HG03139 (cell line): Measurements from ENCODE around the gene PSRC1.
"Not testable (repeated sequence)": the region's sequence is repeated elsewhere in the genome, so short reads cannot be mapped to it uniquely, and the experiment has no call there.

Experiments used
- ATAC-seq: cut with Tn5 transposase; IDR thresholded peaks from one replicate; pipeline ENCODE4 v1.9.1; 2021; ENCODE audit not compliant: unreplicated experiment

The PSRC1 gene

GRCh38 chr1:109296782-109297181 lies 13.8 kb upstream of the PSRC1 start:
- ATAC-seq = no peak

DNA sequence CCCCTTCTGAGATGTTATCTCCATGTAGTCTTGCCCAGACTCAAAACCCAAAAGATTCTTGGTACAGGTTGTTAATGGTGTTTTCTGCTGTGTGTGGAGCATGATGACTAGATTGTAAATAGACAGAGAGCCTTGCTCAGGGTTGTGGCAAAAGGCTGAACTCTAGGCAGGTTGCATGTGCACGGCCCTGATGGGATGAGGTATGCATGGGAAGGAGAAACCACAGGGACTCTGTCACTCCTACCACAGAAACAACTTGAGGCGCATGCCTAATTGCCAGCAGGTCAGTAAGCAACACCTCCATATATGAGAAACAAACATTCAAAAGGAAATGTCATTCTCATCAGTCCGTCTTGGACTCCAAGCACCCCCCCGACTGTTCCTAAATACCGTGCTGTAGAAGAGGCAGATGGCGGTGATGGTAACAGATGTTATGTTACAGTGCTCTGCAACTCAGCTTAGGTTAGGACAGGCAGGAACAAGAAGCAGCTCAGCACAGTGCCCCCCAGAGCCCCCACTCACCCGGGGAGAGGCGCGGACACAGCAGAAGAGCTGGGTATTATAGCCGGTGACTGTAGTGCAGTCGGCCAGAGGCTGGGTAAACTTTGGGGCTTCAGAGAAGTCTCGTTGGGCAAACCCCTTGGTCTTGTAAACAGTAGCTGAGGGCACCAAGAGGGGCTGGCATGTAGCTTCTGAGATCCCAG lies 12.9 kb upstream of the PSRC1 start:
- ATAC-seq = no peak

DNA sequence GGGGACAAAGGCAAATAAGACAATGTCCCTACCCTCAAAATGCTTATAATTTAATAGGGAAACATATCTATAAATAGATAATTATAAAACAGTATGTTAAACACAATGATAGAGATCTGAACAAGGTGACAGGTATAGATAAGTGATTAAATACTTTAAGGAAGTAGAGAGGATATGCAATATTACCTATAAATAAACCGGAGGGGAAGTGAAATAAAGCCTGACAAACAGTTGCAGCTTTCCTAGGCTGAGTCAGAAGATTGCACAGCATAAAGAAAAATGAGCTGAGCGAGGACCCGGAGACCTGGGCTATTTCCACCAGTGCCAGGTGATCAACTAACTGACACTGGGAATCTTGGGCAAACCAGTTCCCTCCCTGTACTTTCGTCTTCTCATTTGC lies 11.5 kb upstream of the PSRC1 start:
- ATAC-seq = no peak

DNA sequence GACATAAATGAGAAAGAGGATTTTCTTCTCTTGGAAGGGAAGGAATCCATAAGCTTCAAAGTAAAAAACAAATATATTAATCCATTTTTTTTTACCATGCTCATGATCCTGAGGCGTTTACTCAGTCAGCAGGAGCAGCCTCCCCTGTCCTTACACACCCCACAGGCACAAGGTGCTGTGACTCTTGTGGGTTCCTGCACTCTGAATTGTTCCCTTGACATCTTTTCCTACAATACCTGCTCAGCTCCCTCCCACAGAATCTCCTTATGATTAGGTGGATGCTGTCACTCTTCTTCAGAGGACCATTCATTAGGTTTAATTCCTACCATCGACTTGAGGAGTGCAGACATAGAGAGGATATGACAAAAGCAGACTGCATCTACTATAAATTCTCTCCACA lies 10.1 kb upstream of the PSRC1 start:
- ATAC-seq = no peak

DNA sequence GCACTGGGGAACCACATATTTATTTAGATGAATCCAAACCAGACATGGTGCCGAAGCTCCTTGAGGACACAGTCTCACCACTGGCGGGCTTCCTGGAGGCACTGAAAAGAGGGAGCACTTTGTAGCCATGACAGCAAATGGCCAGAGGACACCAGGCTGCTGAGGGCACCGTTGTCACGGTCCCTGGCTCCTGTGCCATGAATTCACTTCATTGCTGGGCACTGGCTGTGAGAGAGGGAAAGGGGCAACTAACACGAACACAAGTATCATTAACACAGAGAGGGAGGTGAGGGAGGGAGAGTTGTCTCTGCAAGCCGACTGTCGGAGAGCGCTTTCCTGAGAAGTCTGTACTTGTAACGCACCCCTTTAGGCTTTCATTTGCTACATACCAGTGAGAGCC lies 9.4 kb upstream of the PSRC1 start:
- ATAC-seq = no peak

GRCh38 chr1:109290998-109291397 lies 8.1 kb upstream of the PSRC1 start:
- ATAC-seq = no peak

DNA sequence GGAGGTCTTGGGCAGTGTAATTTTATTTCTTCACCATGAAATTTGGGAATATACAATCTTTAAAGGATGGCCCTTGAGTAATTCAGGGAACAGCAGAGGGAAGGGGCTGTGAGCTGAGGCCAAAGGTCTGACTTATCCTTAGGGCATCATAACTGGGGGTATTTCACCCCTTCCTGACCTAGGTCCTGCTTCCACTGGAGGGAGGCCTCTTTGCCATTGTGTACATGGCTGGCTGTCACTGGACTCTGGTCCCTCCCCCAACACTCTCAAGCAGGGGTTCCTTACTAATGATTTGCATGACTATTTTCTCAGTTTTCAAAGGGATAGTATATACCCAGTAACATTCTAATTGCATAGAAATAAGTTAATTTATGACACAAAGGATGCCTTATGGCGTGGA lies 7.2 kb upstream of the PSRC1 start:
- ATAC-seq = no peak

DNA sequence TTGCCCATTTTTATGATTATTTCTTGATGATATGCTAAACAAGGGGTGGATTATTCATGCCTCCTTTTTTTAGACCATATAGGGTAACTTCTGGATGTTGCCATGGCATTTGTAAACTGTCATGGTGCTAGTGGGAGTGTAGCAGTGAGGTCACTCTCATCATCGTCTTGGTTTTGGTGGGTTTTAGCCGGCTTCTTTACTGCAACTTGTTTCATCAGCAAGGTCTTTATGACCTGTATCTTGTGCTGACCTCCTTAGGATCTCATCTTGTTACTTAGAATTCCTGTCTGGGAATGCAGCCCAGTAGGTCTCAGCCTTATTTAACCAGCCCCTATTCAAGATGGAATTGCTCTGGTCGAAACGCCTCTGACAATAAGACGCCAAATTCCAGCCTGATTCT lies 3.8 kb upstream of the PSRC1 start:
- not testable (repeated sequence) for ATAC-seq

GRCh38 chr1:109283748-109284600 lies 1.0 kb upstream of the PSRC1 start:
- ATAC-seq = no peak

GRCh38 chr1:109282497-109282951 lies 421 bp downstream of the PSRC1 start:
- ATAC-seq = no peak

DNA sequence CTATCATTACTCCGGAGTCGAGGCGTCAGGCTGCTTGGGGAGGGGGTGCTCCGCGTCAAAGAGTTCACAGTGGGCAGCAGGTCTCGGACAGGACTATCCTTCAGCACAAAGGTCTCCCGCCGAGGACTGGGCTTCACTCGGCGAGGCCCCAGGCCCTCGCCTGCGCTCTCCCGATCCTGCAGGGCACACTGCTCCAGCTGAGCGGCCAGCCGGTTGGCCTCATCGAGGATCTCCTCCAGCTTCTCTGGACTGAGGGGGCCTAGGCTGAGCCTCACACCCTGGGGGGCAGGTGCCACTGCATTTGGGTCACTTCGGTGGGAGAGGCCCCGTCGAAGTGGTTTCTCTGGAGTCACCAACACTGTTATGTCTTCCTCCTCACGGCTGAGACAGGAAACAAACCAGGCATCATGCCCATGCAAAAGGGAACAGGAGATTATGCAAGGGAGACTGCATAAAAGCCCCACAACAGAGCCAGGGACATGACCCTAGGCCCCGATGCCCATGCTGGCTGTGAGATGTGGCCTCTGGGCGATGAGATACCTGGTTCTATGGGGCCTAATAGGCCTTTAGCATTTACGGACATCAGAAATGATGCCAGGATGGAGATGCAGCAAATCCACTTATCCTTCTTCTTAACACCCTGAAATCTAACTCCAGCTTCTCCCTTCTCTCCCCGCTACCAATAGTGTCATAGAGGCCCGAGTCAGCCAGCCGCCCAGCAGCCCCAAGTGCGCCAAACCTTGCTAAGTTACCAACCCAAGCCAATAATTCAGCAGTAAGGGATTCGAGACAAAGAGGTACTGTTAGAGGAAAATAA lies 1.1 kb downstream of the PSRC1 start:
- ATAC-seq = no peak

GRCh38 chr1:109280862-109281261 lies 2.1 kb downstream of the PSRC1 start:
- ATAC-seq = no peak

GRCh38 chr1:109279615-109280278 lies 3.2 kb downstream of the PSRC1 start:
- ATAC-seq = no peak

DNA sequence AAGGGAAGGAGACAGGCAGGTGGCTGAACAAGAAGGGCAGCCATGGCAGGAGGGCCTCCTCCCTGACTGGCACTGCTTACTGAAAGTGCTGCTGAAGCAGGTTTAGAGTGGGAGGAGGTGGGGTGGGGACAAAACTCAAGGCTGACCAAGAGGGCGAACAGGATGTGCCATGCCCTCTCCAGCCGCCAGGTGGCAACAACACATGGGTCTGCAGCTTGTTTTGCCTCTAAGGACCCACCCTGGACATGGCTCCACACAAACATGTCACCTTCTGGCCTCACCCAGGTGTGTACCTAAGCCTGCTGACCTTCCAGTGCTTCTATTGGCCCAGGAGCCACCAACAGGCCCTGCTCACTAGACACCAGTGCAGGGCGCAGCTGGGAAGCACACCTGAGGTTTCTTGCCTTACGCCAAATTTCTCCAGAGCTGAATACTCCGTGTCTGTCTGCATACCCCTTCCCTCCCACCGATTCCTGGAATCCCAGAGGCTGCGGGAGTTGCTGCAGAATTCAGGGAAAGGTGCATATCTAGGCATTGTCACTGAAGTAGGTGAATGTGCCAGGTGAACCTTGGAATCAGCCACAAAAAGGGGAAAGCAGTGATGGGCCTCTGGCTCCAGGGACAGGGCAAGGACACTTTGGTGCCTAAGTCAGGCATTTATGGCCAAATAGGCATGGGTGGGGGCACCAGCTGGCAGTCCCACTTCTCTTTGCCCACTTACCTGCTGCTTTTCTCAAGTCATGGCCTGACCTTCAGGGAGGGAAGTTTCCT lies 5.3 kb downstream of the PSRC1 start:
- peak; percentile 72 for ATAC-seq

- ATAC-seq = no peak
Measured at GRCh38 chr1:109275706-109276345, 7.1 kb downstream of the PSRC1 start.

- ATAC-seq = no peak
Measured at GRCh38 chr1:109274533-109275476, 8.1 kb downstream of the PSRC1 start.

DNA sequence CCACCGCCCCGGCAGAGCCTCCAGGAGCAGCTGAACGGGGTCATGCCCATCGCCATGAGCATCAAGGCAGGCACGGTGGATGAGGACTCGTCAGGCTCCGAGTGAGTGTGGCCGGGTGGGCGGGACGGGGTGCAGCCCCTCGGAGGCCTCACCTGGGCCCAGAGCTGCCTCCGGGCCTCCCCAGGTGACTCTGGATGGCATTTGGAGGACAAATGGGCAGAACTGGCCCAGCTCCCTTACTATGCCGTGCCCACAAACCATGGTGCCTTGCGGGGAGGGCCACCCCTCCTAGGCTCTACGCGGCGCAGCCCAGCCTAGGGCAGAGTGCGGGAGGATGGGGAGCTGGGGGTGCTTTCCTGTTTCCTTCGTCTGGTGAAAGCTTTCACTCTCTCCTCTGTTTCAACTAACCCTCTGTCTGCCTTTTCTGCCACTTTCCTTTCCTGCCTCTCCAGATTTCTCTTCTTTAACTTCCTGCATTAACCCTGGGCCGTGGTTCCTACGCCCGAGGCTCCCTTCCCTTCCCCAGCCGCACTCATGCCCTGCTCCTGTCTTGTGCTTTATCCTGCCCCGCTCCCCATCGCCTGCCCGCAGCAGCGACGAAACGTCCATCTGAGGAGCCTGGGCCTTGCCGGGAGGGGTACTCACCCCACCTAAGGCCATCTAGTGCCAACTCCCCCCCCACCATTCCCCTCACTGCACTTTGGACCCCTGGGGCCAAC lies 9.2 kb downstream of the PSRC1 start:
- no peak for ATAC-seq
